ENCODE results near the gene ELFN2.

GRCh38 chr22:37334461-37334858, 92.8 kb downstream of the ELFN2 start:
- TF ChIP-seq POLR2AphosphoS5 (IDR thresholded peaks at IDR 0.05) (no peak), POLR2A (IDR thresholded peaks at IDR 0.05) (no peak), CTCF (IDR thresholded peaks at IDR 0.05) (no peak)

Data from breast epithelium (tissue), 3 donors.